GM12892 (cell line): ENCODE data around the gene DAPK1.

Experiments
- DNase-seq: peaks from one replicate; pipeline ENCODE4 v3.0.0; 2011; ENCODE audit not compliant: insufficient read length
- FAIRE-seq: peaks from 2 replicates; lab custom pipeline; 2011; peaks lifted over from hg19 to GRCh38; lab: Jason Lieb, UNC
- POLR2A ChIP-seq: IDR thresholded peaks from 2 replicates; pipeline ENCODE4 v1.6.1; 2011; ENCODE audit warnings: low read depth, low read length, control low read depth
- POLR2AphosphoS5 ChIP-seq: IDR thresholded peaks from 2 replicates; pipeline ENCODE4 v1.6.1; 2011; ENCODE audit warnings: low read depth, low read length, control low read depth
- TAF1 ChIP-seq: IDR thresholded peaks from 2 replicates; pipeline ENCODE4 v1.6.1; 2011; ENCODE audit warnings: low read depth, mild to moderate bottlenecking, control low read depth, low read length, borderline replicate concordance

The DAPK1 gene

GRCh38 chr9:87550253-87550954, 52.7 kb downstream of the DAPK1 start:
- no peak for TF ChIP-seq POLR2AphosphoS5
- no peak for TF ChIP-seq TAF1
- no peak for TF ChIP-seq POLR2A
- FAIRE-seq (peak; percentile 56), DNase-seq (no peak)

GRCh38 chr9:87551772-87552217, 54.1 kb downstream of the DAPK1 start:
- FAIRE-seq = no peak
- DNase-seq = no peak
- TF ChIP-seq TAF1 = no peak
- TF ChIP-seq POLR2AphosphoS5 = no peak
- no peak for TF ChIP-seq POLR2A

- no peak for FAIRE-seq
- DNase-seq = no peak
- TF ChIP-seq POLR2AphosphoS5 = no peak
- TF ChIP-seq TAF1 = no peak
- TF ChIP-seq POLR2A = no peak
Measured at GRCh38 chr9:87554171-87554910, 56.7 kb downstream of the DAPK1 start.

- TF ChIP-seq TAF1 (no peak), POLR2A (no peak)
- DNase-seq (no peak), FAIRE-seq (peak; percentile 71)
Measured at GRCh38 chr9:87554976-87555375, 57.3 kb downstream of the DAPK1 start.

GRCh38 chr9:87556039-87556438, 58.4 kb downstream of the DAPK1 start:
- FAIRE-seq (peak; percentile 5), DNase-seq (no peak)
- TF ChIP-seq TAF1 = no peak
- TF ChIP-seq POLR2A = no peak
- TF ChIP-seq POLR2AphosphoS5 = no peak

GRCh38 chr9:87556821-87557220, 59.2 kb downstream of the DAPK1 start:
- TF ChIP-seq POLR2AphosphoS5 = no peak; the same call in 1 of the 2 replicates
- TF ChIP-seq TAF1 = no peak
- no peak for TF ChIP-seq POLR2A
- FAIRE-seq = peak; percentile 84
- no peak for DNase-seq

GRCh38 chr9:87557996-87558395, 60.3 kb downstream of the DAPK1 start:
- no peak for DNase-seq
- no peak for FAIRE-seq
- TF ChIP-seq TAF1 = 0 out of 2 replicates have a peak, but pooled peaks have one; percentile 26
- no peak for TF ChIP-seq POLR2AphosphoS5

GRCh38 chr9:87558606-87559190, 61.0 kb downstream of the DAPK1 start:
- DNase-seq (no peak), FAIRE-seq (peak; percentile 72)
- TF ChIP-seq POLR2A (no peak), TAF1 (no peak), POLR2AphosphoS5 (no peak)

GRCh38 chr9:87562062-87562461, 64.4 kb downstream of the DAPK1 start:
- TF ChIP-seq TAF1 (no peak), POLR2A (no peak)
- FAIRE-seq = peak; percentile 27
- no peak for DNase-seq

GRCh38 chr9:87562530-87563170, 65.0 kb downstream of the DAPK1 start:
- FAIRE-seq (no peak), DNase-seq (no peak)
- no peak for TF ChIP-seq TAF1
- no peak for TF ChIP-seq POLR2A
- no peak for TF ChIP-seq POLR2AphosphoS5

- FAIRE-seq (peak; percentile 9), DNase-seq (no peak)
Measured at GRCh38 chr9:87564111-87564510, 66.4 kb downstream of the DAPK1 start.

More at GRCh38 chr9:87564111-87564510, 66.4 kb downstream of the DAPK1 start:
- TF ChIP-seq POLR2A = no peak; the same call in 1 of the 2 replicates
- no peak for TF ChIP-seq TAF1
- TF ChIP-seq POLR2AphosphoS5 = no peak
